Esophagus muscularis mucosa (tissue), 4 donors: ENCODE measurements around the gene GSTT4. TPM values are rescaled to one million over a fixed set of nuclear protein-coding genes. Genes with fewer than 3 reads are reported as not detected.

ENCODE experiments used
- DNase-seq: peaks from one replicate; pipeline ENCODE4 v3.0.0-alpha.2; 2017; ENCODE audit errors: extremely low spot score
- H3K27ac ChIP-seq, 4 donors: fragments of 200-600 bp; sonication (generic); replicated peaks in 1 of 4; 1 replicate in 3 of 4; 2 replicates in 1 of 4; pipeline ENCODE4 v1.5.1; 2016 to 2019; ENCODE audit warnings: mild to moderate bottlenecking in 1 of 4
- H3K27me3 ChIP-seq, 4 donors: fragments of 200-600 bp; sonication (generic); one replicate each; pipeline versions ENCODE4 v1.5.1 to v1.6.0; 2016 to 2019
- H3K36me3 ChIP-seq, 4 donors: fragments of 200-600 bp; sonication (generic); one replicate each; pipeline ENCODE4 v1.5.1; 2016 to 2019
- H3K4me1 ChIP-seq, 4 donors: fragments of 200-600 bp; sonication (generic); one replicate each; pipeline ENCODE4 v1.5.1; 2016 to 2019
- H3K4me3 ChIP-seq, 4 donors: fragments of 200-600 bp; sonication (generic); 1 replicate in 2 of 4; 2 replicates in 2 of 4; pipeline ENCODE4 v1.5.1; 2016 to 2019; ENCODE audit warnings: mild to moderate bottlenecking in 4 of 4, moderate library complexity in 1 of 4
- H3K9me3 ChIP-seq, 4 donors: fragments of 200-600 bp; sonication (generic); 1 replicate in 3 of 4; 2 replicates in 1 of 4; pipeline ENCODE4 v1.5.1; 2016 to 2019
- EP300 ChIP-seq: sonication (generic); formaldehyde crosslinking; IDR thresholded peaks from one replicate; pipeline ENCODE4 v1.6.1; 2017; ENCODE audit warnings: antibody characterized with exemption
- POLR2A ChIP-seq: fragments of 450-650 bp; IDR thresholded peaks from one replicate; pipeline ENCODE4 v1.6.1; 2017; ENCODE audit warnings: antibody characterized with exemption, moderate library complexity, mild to moderate bottlenecking, low read depth
- POLR2AphosphoS5 ChIP-seq, 2 donors: sonication (generic); formaldehyde crosslinking; IDR thresholded peaks; one replicate each; pipeline ENCODE4 v1.6.1; 2017; ENCODE audit warnings: antibody characterized with exemption in 2 of 2
- WGBS: methylation state at CpG from one replicate; pipeline ENCODE4 v1.1.5; 2018; 5-methylcytosine and 5-hydroxymethylcytosine counted together
- intact Hi-C: fragments of 100-400 bp; cut with DNase I; formaldehyde crosslinking; loops from one replicate; pipeline ENCODE4 v1.15.1; 2023
- total RNA-seq, 4 donors: library from RNA; depleted of rRNA; stranded (reverse); fragments of >200 nt; gene quantifications; one replicate each; pipeline versions ENCODE4 v1.1.0 to v1.2.1, GENCODE V29; 2016
- TF ChIP-seq, protein P1 (sequence below), 3 experiments: fragments of 200-600 bp in 2 of 3; fragments of 450-650 bp in 1 of 3; sonication (generic) in 2 of 3; IDR thresholded peaks; one replicate each; pipeline ENCODE4 v1.5.1; 2017 to 2019; ENCODE audit warnings: antibody characterized with exemption in 3 of 3, mild to moderate bottlenecking in 2 of 3, moderate library complexity in 1 of 3

The GSTT4 gene
- total RNA-seq, 4 donors from 2014 or later = not detected

DNA sequence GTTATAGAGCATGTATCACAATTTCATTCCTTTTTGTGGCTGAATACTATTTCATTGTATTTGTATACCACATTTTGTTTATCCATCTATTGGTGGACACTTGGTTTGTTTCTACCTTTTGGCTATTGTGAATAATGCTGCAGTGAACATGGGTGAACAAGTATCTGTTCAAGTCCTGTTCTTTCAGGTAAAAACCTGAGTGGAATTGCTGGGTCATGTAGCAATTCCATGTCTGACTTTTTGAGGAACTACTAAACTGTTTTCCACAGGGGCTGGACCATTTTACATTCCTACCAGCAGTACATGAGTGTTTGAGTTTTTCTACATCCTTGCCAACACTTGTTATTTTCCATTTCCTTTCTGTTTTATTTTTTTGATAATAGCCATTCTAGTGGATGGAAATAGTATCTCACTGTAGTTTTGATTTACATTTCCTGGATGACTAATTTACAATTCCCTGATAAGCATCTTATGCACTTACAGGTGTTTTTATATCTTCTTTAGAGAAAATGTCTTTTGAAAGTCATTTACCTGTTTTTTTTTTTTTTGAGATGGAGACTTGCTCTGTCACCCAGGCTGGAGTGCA, 18.0 kb upstream of the GSTT4 start:
- peaks cover 0 to 12% (median 4%) of the 10 kb centered on the region in 4 donors for H3K36me3 ChIP-seq
- no peak overlapping the region for H3K27ac ChIP-seq
- intact Hi-C loops = no loop called here
- TF ChIP-seq POLR2A (no peak), POLR2AphosphoS5 (IDR thresholded peaks at IDR 0.05) (no peak), EP300 (no peak)
- TF ChIP-seq, protein P1, sequence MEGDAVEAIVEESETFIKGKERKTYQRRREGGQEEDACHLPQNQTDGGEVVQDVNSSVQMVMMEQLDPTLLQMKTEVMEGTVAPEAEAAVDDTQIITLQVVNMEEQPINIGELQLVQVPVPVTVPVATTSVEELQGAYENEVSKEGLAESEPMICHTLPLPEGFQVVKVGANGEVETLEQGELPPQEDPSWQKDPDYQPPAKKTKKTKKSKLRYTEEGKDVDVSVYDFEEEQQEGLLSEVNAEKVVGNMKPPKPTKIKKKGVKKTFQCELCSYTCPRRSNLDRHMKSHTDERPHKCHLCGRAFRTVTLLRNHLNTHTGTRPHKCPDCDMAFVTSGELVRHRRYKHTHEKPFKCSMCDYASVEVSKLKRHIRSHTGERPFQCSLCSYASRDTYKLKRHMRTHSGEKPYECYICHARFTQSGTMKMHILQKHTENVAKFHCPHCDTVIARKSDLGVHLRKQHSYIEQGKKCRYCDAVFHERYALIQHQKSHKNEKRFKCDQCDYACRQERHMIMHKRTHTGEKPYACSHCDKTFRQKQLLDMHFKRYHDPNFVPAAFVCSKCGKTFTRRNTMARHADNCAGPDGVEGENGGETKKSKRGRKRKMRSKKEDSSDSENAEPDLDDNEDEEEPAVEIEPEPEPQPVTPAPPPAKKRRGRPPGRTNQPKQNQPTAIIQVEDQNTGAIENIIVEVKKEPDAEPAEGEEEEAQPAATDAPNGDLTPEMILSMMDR (IDR thresholded peaks at IDR 0.05) = no peak
- H3K9me3 ChIP-seq = peaks cover 0 to 5% (median 0%) of the 10 kb centered on the region in 4 donors
- H3K4me1 ChIP-seq = no peaks in the 10 kb centered on the region
- H3K4me3 ChIP-seq = no peak overlapping the region
- H3K27me3 ChIP-seq = no peaks in the 10 kb centered on the region
- DNase-seq = no peak

DNA sequence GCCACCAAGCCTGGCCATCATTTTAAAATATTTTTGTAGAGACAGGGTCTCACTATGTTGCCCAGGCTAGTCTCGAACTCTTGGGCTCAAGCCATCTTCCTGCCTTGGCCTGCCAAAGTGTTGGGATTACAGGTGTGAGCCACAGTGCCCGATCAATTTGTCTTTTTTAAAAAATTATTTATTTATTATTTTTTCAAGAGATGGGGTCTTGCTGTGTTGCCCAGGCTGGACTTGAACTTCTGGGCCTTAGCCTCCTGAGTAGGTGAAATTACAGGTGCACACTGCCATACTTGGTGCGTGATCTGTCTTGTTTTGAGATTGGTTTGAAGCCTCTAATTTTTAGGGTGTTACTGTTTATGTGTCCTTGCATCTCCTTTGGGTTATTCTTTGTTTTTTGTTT, 16.1 kb upstream of the GSTT4 start:
- TF ChIP-seq EP300 (no peak), POLR2AphosphoS5 (IDR thresholded peaks at IDR 0.05) (no peak), POLR2A (no peak)
- TF ChIP-seq, protein P1 (IDR thresholded peaks at IDR 0.05) = no peak

DNA sequence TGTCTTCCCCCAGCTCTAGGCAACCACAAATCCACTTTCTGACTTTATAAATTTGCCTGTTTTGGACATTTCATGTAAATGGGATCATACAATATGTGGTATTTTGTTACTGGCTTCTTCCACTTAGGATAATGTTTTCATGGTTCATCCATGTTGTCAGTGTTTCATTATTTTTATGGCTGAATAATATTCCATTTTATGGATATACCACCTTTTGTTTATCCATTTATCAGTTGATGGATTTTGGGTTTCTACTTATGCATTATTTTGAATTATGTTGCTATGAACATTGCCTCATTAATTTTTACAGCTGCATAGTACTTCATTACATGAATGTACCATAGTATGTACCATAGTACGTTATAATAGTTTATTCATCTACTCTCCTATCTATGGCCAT, 10.9 kb upstream of the GSTT4 start:
- Histone ChIP-seq H3K4me3 (no peak overlapping the region), H3K36me3 (peaks cover 0 to 5% (median 2%) of the 10 kb centered on the region in 4 donors), H3K27ac (no peak overlapping the region), H3K9me3 (no peaks in the 10 kb centered on the region), H3K27me3 (no peaks in the 10 kb centered on the region), H3K4me1 (peaks cover 7 to 28% (median 19%) of the 10 kb centered on the region in 4 donors)
- DNase-seq = no peak
- WGBS = 96% methylated on average over 1 of the region's 1 CpG
- TF ChIP-seq POLR2A (no peak), EP300 (no peak), POLR2AphosphoS5 (IDR thresholded peaks at IDR 0.05) (no peak)
- TF ChIP-seq, protein P1 (IDR thresholded peaks at IDR 0.05) = no peak
- intact Hi-C loops = no loop called here

More for the DNA sequence above, 16.1 kb upstream of the GSTT4 start:
- Histone ChIP-seq H3K27me3 (no peaks in the 10 kb centered on the region), H3K36me3 (peaks cover 0 to 15% (median 7%) of the 10 kb centered on the region in 4 donors), H3K9me3 (peaks cover 0 to 5% (median 0%) of the 10 kb centered on the region in 4 donors), H3K4me3 (no peak overlapping the region), H3K4me1 (no peaks in the 10 kb centered on the region), H3K27ac (no peak overlapping the region)
- no peak for DNase-seq
- WGBS = 95% methylated on average over 3 of the region's 3 CpGs
- intact Hi-C loops = no loop called here

DNA sequence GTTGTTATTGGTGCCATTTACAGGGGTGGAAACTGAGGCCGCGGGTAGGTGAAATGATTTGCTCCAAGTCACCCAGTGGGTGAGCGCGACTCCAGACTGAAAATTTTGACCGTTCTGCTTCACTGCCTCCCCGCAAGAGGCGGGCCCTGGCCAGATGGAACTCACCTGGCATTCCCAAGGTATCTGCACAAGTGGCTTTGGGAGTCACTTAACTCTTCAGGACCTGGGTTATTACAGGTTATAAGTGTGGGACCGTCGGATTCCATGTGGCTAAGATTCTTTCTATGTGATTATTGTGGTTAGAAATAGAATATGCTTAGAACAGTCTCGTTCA, 6.4 kb upstream of the GSTT4 start:
- DNase-seq = no peak
- 0% methylated on average over 6 of the region's 10 CpGs for WGBS
- TF ChIP-seq POLR2A (no peak), POLR2AphosphoS5 (IDR thresholded peaks at IDR 0.05) (no peak), EP300 (no peak)
- TF ChIP-seq, protein P1 (IDR thresholded peaks at IDR 0.05) = no peak
- Histone ChIP-seq H3K9me3 (no peaks in the 10 kb centered on the region), H3K36me3 (no peaks in the 10 kb centered on the region), H3K4me1 (peaks cover 7 to 34% (median 22%) of the 10 kb centered on the region in 4 donors), H3K27me3 (no peaks in the 10 kb centered on the region), H3K27ac (peak overlapping the region; percentile 77 to 86 (median 84)), H3K4me3 (peak overlapping the region; percentile 65 to 98 (median 88))
- intact Hi-C loops = no loop called here

DNA sequence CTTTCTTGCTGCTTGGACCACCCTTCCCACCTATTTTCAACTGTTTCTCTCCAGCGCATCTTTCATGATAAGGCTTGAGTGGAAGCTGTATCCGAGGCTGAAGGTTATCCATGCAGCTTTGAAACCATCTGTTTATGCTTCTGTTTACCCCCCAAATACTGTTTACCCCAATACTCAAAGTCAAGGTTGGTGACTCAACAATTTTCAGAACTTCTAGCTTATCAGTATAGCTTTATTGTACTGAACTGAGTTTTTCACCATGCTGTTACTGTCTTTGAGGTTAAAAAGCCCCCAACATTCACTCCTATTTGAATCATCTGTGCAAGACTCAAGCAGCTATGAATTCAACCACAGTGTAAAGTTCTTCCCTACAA, 4.8 kb upstream of the GSTT4 start:
- 90% methylated on average over 2 of the region's 2 CpGs for WGBS
- DNase-seq = no peak
- peaks cover 15 to 46% (median 31%) of the 10 kb centered on the region in 4 donors for H3K4me1 ChIP-seq
- H3K4me3 ChIP-seq = no peak overlapping the region
- H3K9me3 ChIP-seq = no peaks in the 10 kb centered on the region
- H3K27me3 ChIP-seq = no peaks in the 10 kb centered on the region
- no peak overlapping the region for H3K27ac ChIP-seq
- intact Hi-C loops = no loop called here
- no peaks in the 10 kb centered on the region for H3K36me3 ChIP-seq
- TF ChIP-seq POLR2A = no peak
- TF ChIP-seq, protein P1 (IDR thresholded peaks at IDR 0.05) = no peak
- no peak for TF ChIP-seq EP300
- TF ChIP-seq POLR2AphosphoS5 (IDR thresholded peaks at IDR 0.05) = no peak
